GM12865 (cell line): ENCODE data around the gene RAB42.
"Not testable (repeated sequence)": the region's sequence is repeated elsewhere in the genome, so short reads cannot be mapped to it uniquely, and the experiment has no call there.

Source experiments
- DNase-seq: peaks from one replicate; pipeline ENCODE4 v3.0.0; 2010; ENCODE audit warnings: low read depth
- H3K4me3 ChIP-seq: 2 replicates; pipeline ENCODE4 v1.5.1; 2011; ENCODE audit warnings: mild to moderate bottlenecking, low read depth, low read length, control low read depth
- CTCF ChIP-seq: IDR thresholded peaks from 2 replicates; pipeline ENCODE4 v1.5.1; 2011; ENCODE audit warnings: low read length, control low read depth, low read depth, inconsistent platforms; ENCODE audit not compliant: insufficient read depth; ENCODE audit errors: missing control alignments

RAB42 gene

GRCh38 chr1:28564310-28564709 is 27.8 kb upstream of the RAB42 start:
- H3K4me3 ChIP-seq: no peak overlapping the region
- no peak for TF ChIP-seq CTCF
- no peak for DNase-seq

DNA sequence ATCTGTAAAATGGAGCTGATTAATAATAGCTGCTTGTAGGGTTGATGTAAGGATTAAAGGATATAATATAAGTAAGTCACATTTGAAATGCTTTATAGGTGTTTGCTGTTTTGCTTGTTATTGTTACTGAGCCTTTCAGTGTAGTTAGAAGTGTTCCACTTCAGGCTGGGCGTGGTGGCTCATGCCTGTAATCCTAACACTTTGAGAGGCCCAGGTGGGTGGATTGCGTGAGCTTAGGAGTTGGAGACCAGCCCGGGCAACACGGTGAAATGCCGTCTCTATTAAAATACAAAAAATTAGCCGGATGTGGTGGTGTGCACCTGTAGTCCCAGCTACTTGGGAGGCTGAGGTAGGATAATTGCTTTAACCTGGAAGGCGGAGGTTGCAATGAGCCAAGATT is 27.0 kb upstream of the RAB42 start:
- H3K4me3 ChIP-seq: no peak overlapping the region
- no peak for DNase-seq
- TF ChIP-seq CTCF: no peak

DNA sequence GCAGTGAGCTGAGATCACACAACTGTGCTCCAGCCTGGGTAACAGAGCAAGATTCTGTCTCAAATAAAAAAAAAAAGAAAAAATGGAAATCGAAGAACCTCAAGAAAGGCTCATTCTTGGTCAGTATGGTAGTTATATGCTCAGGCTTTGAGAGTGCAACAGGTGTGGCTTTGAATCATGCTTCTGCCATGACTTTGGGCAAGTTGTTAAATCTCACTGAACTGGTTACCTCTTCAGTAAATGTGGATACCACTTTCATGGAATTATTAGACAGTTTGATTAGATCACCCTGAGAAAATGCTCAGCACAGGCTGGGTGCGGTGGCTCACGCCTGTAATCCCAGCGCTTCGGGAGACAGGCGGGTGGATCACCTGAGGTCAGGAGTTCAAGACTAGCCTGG is 26.3 kb upstream of the RAB42 start:
- H3K4me3 ChIP-seq: no peak overlapping the region
- no peak for TF ChIP-seq CTCF
- DNase-seq: no peak

DNA sequence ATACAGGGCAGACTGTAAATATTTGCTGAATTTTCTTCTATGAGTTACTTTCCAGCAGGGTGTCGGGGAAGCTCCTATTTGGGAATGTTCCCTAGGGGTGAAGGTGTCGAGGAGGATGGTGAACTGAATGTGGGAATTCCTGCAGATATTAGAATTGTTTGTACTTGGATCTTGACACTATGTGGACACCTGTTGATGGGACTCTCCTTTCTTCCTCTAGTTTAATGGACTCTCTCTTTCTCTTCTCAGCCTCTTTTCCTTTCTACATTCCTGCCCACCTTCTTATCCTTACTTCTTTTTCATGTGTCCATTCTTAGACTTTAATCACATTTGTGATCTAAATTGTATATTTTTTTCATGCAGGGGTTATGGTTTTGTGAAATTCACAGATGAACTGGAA is 25.1 kb upstream of the RAB42 start:
- TF ChIP-seq CTCF: no peak
- DNase-seq: no peak
- H3K4me3 ChIP-seq: no peak overlapping the region

DNA sequence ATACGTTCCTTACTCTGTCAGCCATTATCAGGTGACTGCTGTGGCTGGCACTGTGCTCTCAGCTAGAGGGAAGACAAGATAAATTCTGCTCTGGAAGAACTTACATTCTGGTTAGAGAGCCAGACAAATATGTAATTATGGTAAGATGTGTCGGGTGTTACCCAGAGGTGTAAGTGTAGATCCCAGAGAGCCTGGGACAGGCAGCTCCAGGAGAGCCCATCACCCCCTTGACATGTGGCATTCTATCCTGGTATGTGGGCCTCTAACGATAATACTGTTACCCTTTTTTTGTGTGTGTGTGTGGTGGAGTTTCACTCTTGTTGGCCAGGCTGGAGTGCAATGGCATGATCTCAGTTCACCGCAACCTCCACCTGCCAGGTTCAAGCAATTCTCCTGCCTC is 20.2 kb upstream of the RAB42 start:
- TF ChIP-seq CTCF: no peak

GRCh38 chr1:28572891-28573290 is 19.2 kb upstream of the RAB42 start:
- DNase-seq, H3K4me3 ChIP-seq: not testable (repeated sequence)

More for the DNA sequence above, 20.2 kb upstream of the RAB42 start:
- H3K4me3 ChIP-seq: no peak overlapping the region
- no peak for DNase-seq

DNA sequence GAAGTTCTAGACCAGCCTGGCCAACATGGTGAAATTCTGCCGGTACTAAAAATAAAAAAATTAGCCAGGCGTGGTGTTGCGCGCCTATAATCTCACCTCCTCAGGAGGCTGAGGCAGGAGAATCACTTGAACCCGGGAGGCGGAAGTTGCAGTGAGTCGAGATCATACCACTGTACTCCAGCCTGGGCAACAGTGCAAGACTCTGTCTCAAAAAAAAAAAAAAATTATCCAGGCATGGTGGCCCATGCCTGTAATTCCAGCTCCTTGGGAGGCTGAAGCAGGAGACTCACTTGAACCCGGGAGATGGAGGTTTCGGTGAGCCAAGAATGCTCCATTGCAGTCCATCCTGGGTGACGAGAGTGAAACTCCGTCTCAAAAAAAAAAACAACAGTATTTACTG is 18.5 kb upstream of the RAB42 start:
- TF ChIP-seq CTCF: no peak
- no peak for DNase-seq
- H3K4me3 ChIP-seq: no peak overlapping the region
